ENCODE results near the gene S1PR1. TPM values are rescaled to one million over a fixed set of nuclear protein-coding genes. Genes with fewer than 3 reads are reported as not detected.
"Not testable (repeated sequence)": the region's sequence is repeated elsewhere in the genome, so short reads cannot be mapped to it uniquely, and the experiment has no call there.

The S1PR1 gene
- total RNA-seq, 1 donor from 2014 or later = 79.1 TPM

- Mint-ChIP-seq H3K27ac (ENCODE audit: unreplicated experiment) (no peak overlapping the region), H3K4me1 (ENCODE audit: unreplicated experiment) (peaks cover 4% of the 10 kb centered on the region), H3K9me3 (ENCODE audit: unreplicated experiment) (no peaks in the 10 kb centered on the region), H3K4me3 (ENCODE audit: unreplicated experiment) (no peak overlapping the region), H3K36me3 (ENCODE audit: low read depth, unreplicated experiment) (no peaks in the 10 kb centered on the region), H3K27me3 (ENCODE audit: unreplicated experiment) (no peaks in the 10 kb centered on the region)
- TF ChIP-seq CTCF (IDR thresholded peaks at IDR 0.05; ENCODE audit: unreplicated experiment) = no peak
- DNase-seq (ENCODE audit: low spot score) = no peak
These were observed 28.9 kb upstream of the S1PR1 start for GRCh38 chr1:101207891-101208290.

GRCh38 chr1:101215363-101216011, 21.3 kb upstream of the S1PR1 start:
- no peaks in the 10 kb centered on the region for H3K36me3 Mint-ChIP-seq (ENCODE audit: low read depth, unreplicated experiment)
- H3K4me3 Mint-ChIP-seq (ENCODE audit: unreplicated experiment) = no peak overlapping the region
- H3K27ac Mint-ChIP-seq (ENCODE audit: unreplicated experiment) = no peak overlapping the region
- H3K27me3 Mint-ChIP-seq (ENCODE audit: unreplicated experiment) = no peaks in the 10 kb centered on the region
- no peaks in the 10 kb centered on the region for H3K9me3 Mint-ChIP-seq (ENCODE audit: unreplicated experiment)
- no peak for TF ChIP-seq CTCF (IDR thresholded peaks at IDR 0.05; ENCODE audit: unreplicated experiment)
- no peak for DNase-seq (ENCODE audit: low spot score)
- H3K4me1 Mint-ChIP-seq (ENCODE audit: unreplicated experiment) = no peaks in the 10 kb centered on the region

- Mint-ChIP-seq H3K4me1 (ENCODE audit: unreplicated experiment) (no peaks in the 10 kb centered on the region), H3K36me3 (ENCODE audit: low read depth, unreplicated experiment) (no peaks in the 10 kb centered on the region), H3K9me3 (ENCODE audit: unreplicated experiment) (no peaks in the 10 kb centered on the region), H3K27me3 (ENCODE audit: unreplicated experiment) (no peaks in the 10 kb centered on the region), H3K27ac (ENCODE audit: unreplicated experiment) (no peak overlapping the region), H3K4me3 (ENCODE audit: unreplicated experiment) (no peak overlapping the region)
- no peak for DNase-seq (ENCODE audit: low spot score)
- no peak for TF ChIP-seq CTCF (IDR thresholded peaks at IDR 0.05; ENCODE audit: unreplicated experiment)
These were observed 20.2 kb upstream of the S1PR1 start for GRCh38 chr1:101216623-101217022.

GRCh38 chr1:101217148-101217547, 19.7 kb upstream of the S1PR1 start:
- Mint-ChIP-seq H3K36me3 (ENCODE audit: low read depth, unreplicated experiment) (no peaks in the 10 kb centered on the region), H3K4me1 (ENCODE audit: unreplicated experiment) (no peaks in the 10 kb centered on the region), H3K4me3 (ENCODE audit: unreplicated experiment) (no peak overlapping the region), H3K27ac (ENCODE audit: unreplicated experiment) (no peak overlapping the region), H3K27me3 (ENCODE audit: unreplicated experiment) (no peaks in the 10 kb centered on the region), H3K9me3 (ENCODE audit: unreplicated experiment) (no peaks in the 10 kb centered on the region)
- TF ChIP-seq CTCF (IDR thresholded peaks at IDR 0.05; ENCODE audit: unreplicated experiment) = no peak
- DNase-seq (ENCODE audit: low spot score) = no peak

GRCh38 chr1:101218968-101219367, 17.9 kb upstream of the S1PR1 start:
- not testable (repeated sequence) for H3K27ac Mint-ChIP-seq (ENCODE audit: unreplicated experiment); H3K27me3 Mint-ChIP-seq (ENCODE audit: unreplicated experiment); H3K9me3 Mint-ChIP-seq (ENCODE audit: unreplicated experiment); H3K36me3 Mint-ChIP-seq (ENCODE audit: low read depth, unreplicated experiment); H3K4me1 Mint-ChIP-seq (ENCODE audit: unreplicated experiment); H3K4me3 Mint-ChIP-seq (ENCODE audit: unreplicated experiment); DNase-seq (ENCODE audit: low spot score)
